PFSK-1 (cell line): ENCODE data around the gene RCSD1.

ENCODE experiments used
- FOXP2 ChIP-seq: optimal IDR thresholded peaks from 2 replicates; pipeline ENCODE3; 2011; ENCODE audit warnings: borderline replicate concordance, control low read depth, inconsistent platforms; ENCODE audit not compliant: insufficient read depth; ENCODE audit errors: extremely low read length, extremely low read depth
- POLR2AphosphoS5 ChIP-seq: IDR thresholded peaks from 2 replicates; pipeline ENCODE4 v1.6.1; 2012; ENCODE audit warnings: low read depth, mild to moderate bottlenecking, control low read depth, low read length, moderate library complexity
- SIN3A ChIP-seq: IDR thresholded peaks from 2 replicates; pipeline ENCODE4 v1.6.1; 2012; ENCODE audit warnings: mild to moderate bottlenecking, low read length, moderate library complexity, borderline replicate concordance; ENCODE audit not compliant: insufficient read depth
- TAF1 ChIP-seq: IDR thresholded peaks from 2 replicates; pipeline ENCODE4 v1.6.1; 2012; ENCODE audit warnings: low read length, control low read depth, borderline replicate concordance; ENCODE audit not compliant: insufficient read depth
- TF ChIP-seq, protein P1 (sequence below), 2 experiments: IDR thresholded peaks; 2 replicates each; pipeline versions ENCODE4 v1.6.1 to v1.8.0; 2011 to 2012; ENCODE audit warnings: low read depth in 2 of 2, low read length in 2 of 2, control low read depth in 1 of 2, inconsistent platforms in 1 of 2, mild to moderate bottlenecking in 1 of 2, moderate library complexity in 1 of 2; ENCODE audit not compliant: insufficient read depth in 1 of 2

RCSD1 gene

GRCh38 chr1:167656657-167657056, 26.6 kb downstream of the RCSD1 start:
- TF ChIP-seq POLR2AphosphoS5 (no peak), TAF1 (no peak), FOXP2 (no peak), SIN3A (no peak)
- TF ChIP-seq, protein P1, sequence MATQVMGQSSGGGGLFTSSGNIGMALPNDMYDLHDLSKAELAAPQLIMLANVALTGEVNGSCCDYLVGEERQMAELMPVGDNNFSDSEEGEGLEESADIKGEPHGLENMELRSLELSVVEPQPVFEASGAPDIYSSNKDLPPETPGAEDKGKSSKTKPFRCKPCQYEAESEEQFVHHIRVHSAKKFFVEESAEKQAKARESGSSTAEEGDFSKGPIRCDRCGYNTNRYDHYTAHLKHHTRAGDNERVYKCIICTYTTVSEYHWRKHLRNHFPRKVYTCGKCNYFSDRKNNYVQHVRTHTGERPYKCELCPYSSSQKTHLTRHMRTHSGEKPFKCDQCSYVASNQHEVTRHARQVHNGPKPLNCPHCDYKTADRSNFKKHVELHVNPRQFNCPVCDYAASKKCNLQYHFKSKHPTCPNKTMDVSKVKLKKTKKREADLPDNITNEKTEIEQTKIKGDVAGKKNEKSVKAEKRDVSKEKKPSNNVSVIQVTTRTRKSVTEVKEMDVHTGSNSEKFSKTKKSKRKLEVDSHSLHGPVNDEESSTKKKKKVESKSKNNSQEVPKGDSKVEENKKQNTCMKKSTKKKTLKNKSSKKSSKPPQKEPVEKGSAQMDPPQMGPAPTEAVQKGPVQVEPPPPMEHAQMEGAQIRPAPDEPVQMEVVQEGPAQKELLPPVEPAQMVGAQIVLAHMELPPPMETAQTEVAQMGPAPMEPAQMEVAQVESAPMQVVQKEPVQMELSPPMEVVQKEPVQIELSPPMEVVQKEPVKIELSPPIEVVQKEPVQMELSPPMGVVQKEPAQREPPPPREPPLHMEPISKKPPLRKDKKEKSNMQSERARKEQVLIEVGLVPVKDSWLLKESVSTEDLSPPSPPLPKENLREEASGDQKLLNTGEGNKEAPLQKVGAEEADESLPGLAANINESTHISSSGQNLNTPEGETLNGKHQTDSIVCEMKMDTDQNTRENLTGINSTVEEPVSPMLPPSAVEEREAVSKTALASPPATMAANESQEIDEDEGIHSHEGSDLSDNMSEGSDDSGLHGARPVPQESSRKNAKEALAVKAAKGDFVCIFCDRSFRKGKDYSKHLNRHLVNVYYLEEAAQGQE (IDR thresholded peaks at IDR 0.05; ENCODE audit: insufficient read depth in 1 of 2, low read depth in 2 of 2, low read length in 2 of 2), result no peak

DNA sequence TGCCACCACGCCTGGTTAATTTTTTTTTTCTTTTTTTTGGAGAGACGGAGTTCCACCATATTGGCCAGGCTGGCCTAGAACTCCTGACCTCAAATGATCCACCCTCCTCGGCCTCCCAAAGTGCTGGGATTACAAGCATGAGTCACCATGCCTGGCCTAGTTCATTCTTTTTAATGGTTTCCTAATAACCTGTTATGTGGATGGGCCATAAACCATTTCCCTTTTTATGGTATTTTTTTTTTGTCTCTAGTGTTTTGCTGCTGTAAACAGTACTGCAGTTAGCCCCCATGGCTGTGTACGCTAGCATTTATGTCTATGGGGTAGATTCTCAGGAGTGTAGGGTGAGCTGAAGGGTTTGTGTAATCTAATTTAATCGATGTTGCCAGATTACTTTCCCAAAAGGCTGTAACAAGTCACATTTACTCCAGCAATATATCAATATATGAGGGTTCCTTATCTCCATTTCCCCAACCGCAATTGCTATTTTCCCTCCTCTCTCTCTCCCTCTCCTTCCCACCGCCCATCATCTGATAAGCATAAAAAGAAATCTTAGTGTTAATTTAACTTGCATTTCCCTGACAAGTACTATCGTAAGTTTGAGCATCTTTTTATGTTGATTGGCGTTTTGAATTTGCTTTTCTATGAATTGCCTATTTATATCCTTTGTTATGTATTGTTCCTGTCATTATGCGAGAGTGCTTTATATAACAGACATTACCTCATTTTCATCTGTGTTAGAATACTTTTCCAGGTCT, 28.7 kb downstream of the RCSD1 start:
- TF ChIP-seq TAF1 (no peak), POLR2AphosphoS5 (no peak), FOXP2 (no peak)

- TF ChIP-seq, protein P1 (IDR thresholded peaks at IDR 0.05; ENCODE audit: insufficient read depth in 1 of 2, low read depth in 2 of 2, low read length in 2 of 2), result no peak
- TF ChIP-seq POLR2AphosphoS5 (no peak), FOXP2 (no peak), SIN3A (no peak), TAF1 (no peak)
These were observed 29.4 kb downstream of the RCSD1 start for GRCh38 chr1:167659450-167659849.

DNA sequence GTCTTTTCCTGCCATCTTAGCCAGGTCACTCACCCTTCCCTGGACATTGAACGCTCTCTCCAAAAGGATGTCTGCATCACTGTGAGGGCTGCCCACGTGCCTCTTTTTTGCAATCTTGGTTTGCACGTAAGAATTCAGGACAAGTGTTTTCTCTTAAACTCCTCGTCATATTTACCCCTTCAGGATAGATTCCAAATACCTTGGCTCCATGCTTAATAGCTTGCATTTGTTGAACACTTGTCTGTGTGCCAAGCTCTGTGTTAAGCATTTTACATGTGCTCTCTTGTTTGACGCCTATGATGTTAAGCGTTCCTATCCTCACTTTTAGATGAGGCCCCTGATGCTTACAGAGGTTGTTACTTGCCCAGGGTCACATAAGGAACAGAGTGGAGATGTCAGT, 29.8 kb downstream of the RCSD1 start:
- TF ChIP-seq SIN3A, result no peak
- TF ChIP-seq TAF1, result no peak
- TF ChIP-seq POLR2AphosphoS5, result no peak
- TF ChIP-seq, protein P1 (IDR thresholded peaks at IDR 0.05; ENCODE audit: insufficient read depth in 1 of 2, low read depth in 2 of 2, low read length in 2 of 2), result no peak
- TF ChIP-seq FOXP2, result no peak

DNA sequence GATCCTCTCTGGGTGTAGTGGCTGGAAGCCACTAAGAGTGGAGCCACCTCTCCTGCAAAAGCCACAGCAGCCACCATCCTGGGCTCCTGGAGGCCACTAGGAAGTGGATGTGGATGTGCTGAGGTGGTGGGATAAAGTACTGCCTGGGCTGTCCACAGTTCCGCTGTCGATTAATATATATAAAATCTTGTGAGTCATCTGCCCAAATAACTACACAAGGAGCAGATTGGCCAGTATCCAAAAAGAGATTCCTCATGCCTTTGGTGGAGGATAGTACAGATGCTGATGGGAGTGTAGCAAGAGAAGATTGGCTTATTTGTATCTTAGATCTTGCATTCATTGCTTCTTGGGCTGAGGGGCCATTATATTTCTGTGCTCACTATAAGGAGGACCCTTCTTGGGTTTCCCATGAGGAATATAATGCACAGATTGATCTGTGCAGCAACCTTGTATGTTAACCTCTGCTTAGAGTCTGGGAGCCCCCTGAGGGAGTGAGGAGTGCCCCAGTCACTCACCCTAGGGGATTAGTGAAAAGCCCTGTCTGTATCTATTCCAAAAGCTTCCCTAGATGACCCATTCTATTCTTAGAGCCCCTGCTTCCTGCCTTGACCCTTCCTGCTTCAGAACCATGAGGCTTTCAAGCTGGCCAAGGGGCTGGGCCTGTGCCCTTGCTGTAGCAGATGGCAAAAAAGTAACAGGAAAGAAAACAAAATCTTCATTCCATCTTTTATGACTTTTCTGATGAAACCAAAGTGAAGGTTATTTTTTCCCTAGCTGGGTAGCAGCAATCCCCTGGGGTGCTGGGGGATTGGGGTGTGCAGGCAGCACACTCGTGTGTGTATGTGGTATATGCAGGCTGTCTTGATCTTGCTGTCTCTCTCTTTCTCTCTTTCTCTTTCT, 31.7 kb downstream of the RCSD1 start:
- TF ChIP-seq TAF1, result no peak
- no peak for TF ChIP-seq FOXP2
- TF ChIP-seq SIN3A, result no peak
- TF ChIP-seq POLR2AphosphoS5, result no peak
- TF ChIP-seq, protein P1 (IDR thresholded peaks at IDR 0.05; ENCODE audit: insufficient read depth in 1 of 2, low read depth in 2 of 2, low read length in 2 of 2), result no peak
